ENCODE results near the gene CNP. TPM values are rescaled to one million over a fixed set of nuclear protein-coding genes. Genes with fewer than 3 reads are reported as not detected.

Gene CNP
- total and polyA plus RNA-seq, 10 of the 15 experiments (the other 5 are each of a cell fraction or from before 2014, with no cell fraction given) = 1.8 to 60.7 (median 31.4) TPM

DNA sequence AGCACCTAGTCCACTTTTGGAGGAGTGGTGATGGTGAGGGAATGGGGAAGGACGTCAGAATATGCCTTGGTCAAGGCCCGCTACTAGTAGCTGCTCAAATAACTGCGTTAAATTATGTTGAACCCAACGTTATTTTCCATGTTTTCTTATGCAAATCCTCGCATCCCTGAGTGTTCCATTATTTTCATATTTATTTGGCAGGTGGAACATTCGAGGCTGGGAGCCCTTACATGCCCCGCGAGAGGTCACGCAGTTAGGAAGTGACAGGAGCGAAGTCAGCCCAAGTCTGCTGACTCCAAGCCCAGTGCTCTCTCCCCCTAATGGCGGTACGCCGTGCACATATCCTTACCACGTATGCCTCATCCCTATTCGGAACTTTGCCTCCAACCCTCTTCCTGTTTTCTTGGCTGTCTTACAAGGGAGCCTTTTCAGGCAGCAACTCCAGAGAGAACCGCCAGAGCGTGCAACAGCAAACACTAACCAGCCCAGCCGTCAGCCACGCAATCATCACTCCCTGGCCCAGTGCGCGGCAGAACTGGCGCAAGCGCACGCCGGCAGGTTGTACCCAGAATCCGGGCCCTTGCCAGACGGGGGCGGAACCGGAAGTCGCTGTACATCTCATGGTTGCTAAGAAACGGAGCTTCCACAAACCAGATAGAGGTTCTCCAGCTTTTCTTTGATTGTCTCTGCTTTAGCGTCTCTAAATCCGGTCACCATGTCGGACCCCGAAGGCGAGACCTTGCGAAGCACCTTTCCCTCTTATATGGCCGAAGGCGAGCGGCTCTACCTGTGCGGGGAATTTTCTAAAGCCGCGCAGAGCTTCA, 36.4 kb upstream of the CNP start, which contains the start of gene ODAD4 (continued):
- TF ChIP-seq TCF3 (IDR thresholded peaks at IDR 0.05; ENCODE audit: borderline replicate concordance, insufficient read depth, low read depth, low read length) (no peak), SMAD1 (IDR thresholded peaks at IDR 0.05; ENCODE audit: low read depth, partially characterized antibody) (no peak), FOS (IDR thresholded peaks at IDR 0.05; ENCODE audit: borderline replicate concordance, extremely low read depth, insufficient read length) (no peak), IKZF1 (conservative IDR thresholded peaks at IDR 0.05) (peak; percentile 78), TCF7 (IDR thresholded peaks at IDR 0.05; ENCODE audit: borderline replicate concordance) (no peak), MEF2A (IDR thresholded peaks at IDR 0.05; ENCODE audit: insufficient read depth, low read depth, low read length) (no peak), HDGF (IDR thresholded peaks at IDR 0.05) (no peak; the same call in 1 of the 2 replicates), SMC3 (IDR thresholded peaks at IDR 0.05; ENCODE audit: borderline replicate concordance, low read length) (no peak), YY1 (IDR thresholded peaks at IDR 0.05; ENCODE audit: low read depth, low read length) (peak; percentile 80), RBBP5 (conservative IDR thresholded peaks at IDR 0.05) (no peak), EGR1 (IDR thresholded peaks at IDR 0.05; ENCODE audit: borderline replicate concordance in 1 of 2, low read depth in 2 of 2, low read length in 2 of 2) (peak in 1 of 2 experiments; percentile 90; a peak in 2 of 3 replicates), CBX5 (IDR thresholded peaks at IDR 0.05; ENCODE audit: low read depth) (no peak), SREBF1 (IDR thresholded peaks at IDR 0.05; ENCODE audit: low read length) (0 out of 2 replicates have a peak, but pooled peaks have one; percentile 17), RFX5 (IDR thresholded peaks at IDR 0.05; ENCODE audit: low read depth, low read length) (no peak), ESRRA (IDR thresholded peaks at IDR 0.05; ENCODE audit: low read length) (no peak), SMARCA5 (IDR thresholded peaks at IDR 0.05) (peak; percentile 96), TBL1XR1 (IDR thresholded peaks at IDR 0.05; ENCODE audit: low read depth, low read length) (0 out of 2 replicates have a peak, but pooled peaks have one; percentile 49)
- TF ChIP-seq, protein P1, sequence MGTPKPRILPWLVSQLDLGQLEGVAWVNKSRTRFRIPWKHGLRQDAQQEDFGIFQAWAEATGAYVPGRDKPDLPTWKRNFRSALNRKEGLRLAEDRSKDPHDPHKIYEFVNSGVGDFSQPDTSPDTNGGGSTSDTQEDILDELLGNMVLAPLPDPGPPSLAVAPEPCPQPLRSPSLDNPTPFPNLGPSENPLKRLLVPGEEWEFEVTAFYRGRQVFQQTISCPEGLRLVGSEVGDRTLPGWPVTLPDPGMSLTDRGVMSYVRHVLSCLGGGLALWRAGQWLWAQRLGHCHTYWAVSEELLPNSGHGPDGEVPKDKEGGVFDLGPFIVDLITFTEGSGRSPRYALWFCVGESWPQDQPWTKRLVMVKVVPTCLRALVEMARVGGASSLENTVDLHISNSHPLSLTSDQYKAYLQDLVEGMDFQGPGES (IDR thresholded peaks at IDR 0.05) = no peak
- TF ChIP-seq, protein P2, sequence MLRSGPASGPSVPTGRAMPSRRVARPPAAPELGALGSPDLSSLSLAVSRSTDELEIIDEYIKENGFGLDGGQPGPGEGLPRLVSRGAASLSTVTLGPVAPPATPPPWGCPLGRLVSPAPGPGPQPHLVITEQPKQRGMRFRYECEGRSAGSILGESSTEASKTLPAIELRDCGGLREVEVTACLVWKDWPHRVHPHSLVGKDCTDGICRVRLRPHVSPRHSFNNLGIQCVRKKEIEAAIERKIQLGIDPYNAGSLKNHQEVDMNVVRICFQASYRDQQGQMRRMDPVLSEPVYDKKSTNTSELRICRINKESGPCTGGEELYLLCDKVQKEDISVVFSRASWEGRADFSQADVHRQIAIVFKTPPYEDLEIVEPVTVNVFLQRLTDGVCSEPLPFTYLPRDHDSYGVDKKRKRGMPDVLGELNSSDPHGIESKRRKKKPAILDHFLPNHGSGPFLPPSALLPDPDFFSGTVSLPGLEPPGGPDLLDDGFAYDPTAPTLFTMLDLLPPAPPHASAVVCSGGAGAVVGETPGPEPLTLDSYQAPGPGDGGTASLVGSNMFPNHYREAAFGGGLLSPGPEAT (IDR thresholded peaks at IDR 0.05; ENCODE audit: low read depth) = 0 out of 2 replicates have a peak, but pooled peaks have one; percentile 54
- TF ChIP-seq, protein P3, sequence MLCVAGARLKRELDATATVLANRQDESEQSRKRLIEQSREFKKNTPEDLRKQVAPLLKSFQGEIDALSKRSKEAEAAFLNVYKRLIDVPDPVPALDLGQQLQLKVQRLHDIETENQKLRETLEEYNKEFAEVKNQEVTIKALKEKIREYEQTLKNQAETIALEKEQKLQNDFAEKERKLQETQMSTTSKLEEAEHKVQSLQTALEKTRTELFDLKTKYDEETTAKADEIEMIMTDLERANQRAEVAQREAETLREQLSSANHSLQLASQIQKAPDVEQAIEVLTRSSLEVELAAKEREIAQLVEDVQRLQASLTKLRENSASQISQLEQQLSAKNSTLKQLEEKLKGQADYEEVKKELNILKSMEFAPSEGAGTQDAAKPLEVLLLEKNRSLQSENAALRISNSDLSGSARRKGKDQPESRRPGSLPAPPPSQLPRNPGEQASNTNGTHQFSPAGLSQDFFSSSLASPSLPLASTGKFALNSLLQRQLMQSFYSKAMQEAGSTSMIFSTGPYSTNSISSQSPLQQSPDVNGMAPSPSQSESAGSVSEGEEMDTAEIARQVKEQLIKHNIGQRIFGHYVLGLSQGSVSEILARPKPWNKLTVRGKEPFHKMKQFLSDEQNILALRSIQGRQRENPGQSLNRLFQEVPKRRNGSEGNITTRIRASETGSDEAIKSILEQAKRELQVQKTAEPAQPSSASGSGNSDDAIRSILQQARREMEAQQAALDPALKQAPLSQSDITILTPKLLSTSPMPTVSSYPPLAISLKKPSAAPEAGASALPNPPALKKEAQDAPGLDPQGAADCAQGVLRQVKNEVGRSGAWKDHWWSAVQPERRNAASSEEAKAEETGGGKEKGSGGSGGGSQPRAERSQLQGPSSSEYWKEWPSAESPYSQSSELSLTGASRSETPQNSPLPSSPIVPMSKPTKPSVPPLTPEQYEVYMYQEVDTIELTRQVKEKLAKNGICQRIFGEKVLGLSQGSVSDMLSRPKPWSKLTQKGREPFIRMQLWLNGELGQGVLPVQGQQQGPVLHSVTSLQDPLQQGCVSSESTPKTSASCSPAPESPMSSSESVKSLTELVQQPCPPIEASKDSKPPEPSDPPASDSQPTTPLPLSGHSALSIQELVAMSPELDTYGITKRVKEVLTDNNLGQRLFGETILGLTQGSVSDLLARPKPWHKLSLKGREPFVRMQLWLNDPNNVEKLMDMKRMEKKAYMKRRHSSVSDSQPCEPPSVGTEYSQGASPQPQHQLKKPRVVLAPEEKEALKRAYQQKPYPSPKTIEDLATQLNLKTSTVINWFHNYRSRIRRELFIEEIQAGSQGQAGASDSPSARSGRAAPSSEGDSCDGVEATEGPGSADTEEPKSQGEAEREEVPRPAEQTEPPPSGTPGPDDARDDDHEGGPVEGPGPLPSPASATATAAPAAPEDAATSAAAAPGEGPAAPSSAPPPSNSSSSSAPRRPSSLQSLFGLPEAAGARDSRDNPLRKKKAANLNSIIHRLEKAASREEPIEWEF (IDR thresholded peaks at IDR 0.05; ENCODE audit: insufficient replicate concordance, low read depth, low read length) = no peak
- TF ChIP-seq, protein P4, sequence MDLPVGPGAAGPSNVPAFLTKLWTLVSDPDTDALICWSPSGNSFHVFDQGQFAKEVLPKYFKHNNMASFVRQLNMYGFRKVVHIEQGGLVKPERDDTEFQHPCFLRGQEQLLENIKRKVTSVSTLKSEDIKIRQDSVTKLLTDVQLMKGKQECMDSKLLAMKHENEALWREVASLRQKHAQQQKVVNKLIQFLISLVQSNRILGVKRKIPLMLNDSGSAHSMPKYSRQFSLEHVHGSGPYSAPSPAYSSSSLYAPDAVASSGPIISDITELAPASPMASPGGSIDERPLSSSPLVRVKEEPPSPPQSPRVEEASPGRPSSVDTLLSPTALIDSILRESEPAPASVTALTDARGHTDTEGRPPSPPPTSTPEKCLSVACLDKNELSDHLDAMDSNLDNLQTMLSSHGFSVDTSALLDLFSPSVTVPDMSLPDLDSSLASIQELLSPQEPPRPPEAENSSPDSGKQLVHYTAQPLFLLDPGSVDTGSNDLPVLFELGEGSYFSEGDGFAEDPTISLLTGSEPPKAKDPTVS (IDR thresholded peaks at IDR 0.05; ENCODE audit: low read depth, low read length) = no peak
